Kidney glomerular epithelial cell (primary cell): ENCODE measurements around the gene LATS2.
A peak's percentile ranks its signal among the peaks of the same experiment; 100 is the strongest.

ENCODE experiments used
- DNase-seq: peaks from one replicate; lab custom pipeline; 2025; lab: John Stamatoyannopoulos, UW

The LATS2 gene

GRCh38 chr13:21018220-21018619, 43.2 kb downstream of the LATS2 start:
- no peak for DNase-seq

GRCh38 chr13:21016487-21016886, 44.9 kb downstream of the LATS2 start:
- no peak for DNase-seq

GRCh38 chr13:21015284-21015683, 46.1 kb downstream of the LATS2 start:
- no peak for DNase-seq

- DNase-seq: peak; percentile 81
Observed at GRCh38 chr13:21014502-21015170, 46.8 kb downstream of the LATS2 start.

GRCh38 chr13:21014139-21014501, 47.3 kb downstream of the LATS2 start:
- DNase-seq: no peak

- DNase-seq: no peak
Observed at GRCh38 chr13:21013682-21014038, 47.7 kb downstream of the LATS2 start.

GRCh38 chr13:21012841-21013681, 48.3 kb downstream of the LATS2 start:
- peak; percentile 27 for DNase-seq

GRCh38 chr13:21012211-21012610, 49.2 kb downstream of the LATS2 start:
- DNase-seq: no peak

- DNase-seq: peak; percentile 46
Observed at GRCh38 chr13:21011378-21011777, 50.0 kb downstream of the LATS2 start.

GRCh38 chr13:21010621-21011020, 50.8 kb downstream of the LATS2 start:
- DNase-seq: peak; percentile 12

- no peak for DNase-seq
Observed at GRCh38 chr13:21009036-21009435, 52.4 kb downstream of the LATS2 start.

GRCh38 chr13:21008026-21008425, 53.4 kb downstream of the LATS2 start:
- DNase-seq: no peak

GRCh38 chr13:21006141-21007005, 55.0 kb downstream of the LATS2 start:
- no peak for DNase-seq

- no peak for DNase-seq
Observed at GRCh38 chr13:21005193-21005592, 56.2 kb downstream of the LATS2 start.

GRCh38 chr13:21001471-21001870, 59.9 kb downstream of the LATS2 start:
- DNase-seq: no peak

GRCh38 chr13:21000647-21001046, 60.7 kb downstream of the LATS2 start:
- DNase-seq: no peak

GRCh38 chr13:20998649-20999415, 62.6 kb downstream of the LATS2 start:
- no peak for DNase-seq

- DNase-seq: peak; percentile 56
Observed at GRCh38 chr13:20997301-20998161, 63.9 kb downstream of the LATS2 start.

GRCh38 chr13:20995245-20995838, 66.0 kb downstream of the LATS2 start:
- DNase-seq: no peak

- no peak for DNase-seq
Observed at GRCh38 chr13:20994441-20994821, 67.0 kb downstream of the LATS2 start.
